Measurements from ENCODE around the gene ATF5.
A peak's percentile ranks its signal among the peaks of the same experiment; 100 is the strongest.
"Not testable (repeated sequence)": the region's sequence is repeated elsewhere in the genome, so short reads cannot be mapped to it uniquely, and the experiment has no call there.

ATF5 gene

GRCh38 chr19:49940482-49940791, 11.4 kb downstream of the ATF5 start:
- FAIRE-seq (no peak), DNase-seq (ENCODE audit: insufficient read length, low spot score) (no peak)

DNA sequence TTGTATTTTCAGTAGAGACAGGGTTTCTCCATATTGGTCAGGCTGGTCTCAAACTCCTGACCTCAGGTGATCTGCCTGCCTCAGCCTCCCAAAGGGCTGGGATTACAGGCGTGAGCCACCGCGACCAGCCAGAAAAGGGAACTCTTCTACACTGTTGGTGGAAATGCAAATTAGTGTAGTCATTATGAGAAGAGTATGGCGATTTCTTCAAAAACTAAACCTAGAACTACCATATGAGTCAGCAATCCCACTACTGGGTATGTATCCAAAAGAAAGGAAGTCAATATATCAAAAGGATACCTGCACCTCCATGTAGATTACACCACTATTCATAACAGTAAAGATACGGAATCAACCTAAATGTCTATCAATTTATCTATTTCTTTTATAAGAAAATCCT, 15.6 kb downstream of the ATF5 start:
- not testable (repeated sequence) for DNase-seq (ENCODE audit: insufficient read length, low spot score); FAIRE-seq

GRCh38 chr19:49946415-49946814, 17.4 kb downstream of the ATF5 start:
- no peak for FAIRE-seq
- DNase-seq (ENCODE audit: insufficient read length, low spot score), result no peak

DNA sequence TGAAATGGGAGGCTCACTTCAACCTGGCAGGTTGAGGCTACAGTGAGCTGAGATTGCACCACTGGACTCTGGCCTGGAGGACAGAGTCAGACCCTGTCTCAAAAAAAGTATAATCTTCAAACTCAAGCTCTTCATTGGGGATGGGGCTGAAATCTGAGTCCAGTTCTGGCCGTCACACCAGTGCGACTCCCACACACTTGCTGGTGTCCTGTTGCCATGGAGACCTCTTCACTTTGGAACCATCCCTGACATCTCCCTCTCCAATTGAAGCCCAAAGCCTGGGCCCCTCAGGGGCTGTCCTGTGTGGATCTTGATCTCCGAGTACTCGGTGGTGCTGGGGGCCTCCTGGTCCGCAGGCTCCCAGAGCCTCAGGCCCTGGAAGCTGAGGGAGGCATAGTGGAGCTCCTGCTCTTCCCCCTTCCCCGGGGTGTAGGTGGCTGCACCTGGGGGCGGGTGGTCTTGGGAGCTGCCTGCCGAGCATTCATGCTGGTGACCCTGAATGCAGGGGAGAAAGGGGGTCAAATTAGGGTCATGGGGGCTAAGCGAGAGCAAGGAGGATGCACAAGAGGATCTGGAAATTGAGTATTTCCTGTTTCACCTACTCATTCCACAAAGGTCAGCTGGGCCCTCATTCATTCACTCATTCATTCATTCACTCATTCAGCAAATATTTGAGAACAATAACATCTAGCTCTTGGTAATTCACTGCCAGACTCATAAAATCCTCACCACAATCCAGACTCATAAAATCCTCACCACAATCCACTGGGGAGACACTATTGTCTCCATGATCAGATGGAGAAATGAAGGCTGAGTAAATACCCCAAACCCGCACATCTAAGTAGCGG, 21.0 kb downstream of the ATF5 start:
- no peak for DNase-seq (ENCODE audit: insufficient read length, low spot score)
- FAIRE-seq, result no peak

GRCh38 chr19:49950590-49950948, 21.6 kb downstream of the ATF5 start:
- FAIRE-seq (no peak), DNase-seq (ENCODE audit: insufficient read length, low spot score) (no peak)

DNA sequence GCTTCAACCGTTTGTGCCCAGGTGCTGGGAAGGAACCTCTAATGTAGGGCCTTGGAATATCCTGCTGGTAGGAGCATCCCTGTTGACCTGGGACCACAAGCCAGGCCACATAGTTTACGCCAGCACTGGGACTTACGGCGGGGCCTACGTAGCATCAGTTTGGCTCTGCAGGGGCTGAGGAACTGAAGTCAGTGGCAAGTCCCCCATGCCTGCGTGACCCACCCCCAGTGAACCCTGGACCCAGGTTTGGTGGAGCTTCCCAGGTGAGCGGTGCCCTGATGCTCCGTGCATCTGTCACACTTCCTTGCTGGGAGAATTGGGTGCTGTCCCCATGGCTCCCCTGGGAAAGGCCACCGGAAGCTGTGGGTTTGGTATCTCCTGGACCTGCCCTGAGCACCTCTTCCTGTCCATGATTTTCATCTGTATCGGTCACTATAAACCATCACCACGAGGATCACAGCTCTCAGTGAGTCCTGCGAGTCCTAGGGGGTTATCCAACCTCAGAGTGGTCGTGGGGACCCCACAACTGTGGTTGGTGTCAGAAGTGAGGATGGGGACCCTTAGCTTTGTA, 22.0 kb downstream of the ATF5 start:
- DNase-seq (ENCODE audit: insufficient read length, low spot score) (no peak), FAIRE-seq (no peak)

DNA sequence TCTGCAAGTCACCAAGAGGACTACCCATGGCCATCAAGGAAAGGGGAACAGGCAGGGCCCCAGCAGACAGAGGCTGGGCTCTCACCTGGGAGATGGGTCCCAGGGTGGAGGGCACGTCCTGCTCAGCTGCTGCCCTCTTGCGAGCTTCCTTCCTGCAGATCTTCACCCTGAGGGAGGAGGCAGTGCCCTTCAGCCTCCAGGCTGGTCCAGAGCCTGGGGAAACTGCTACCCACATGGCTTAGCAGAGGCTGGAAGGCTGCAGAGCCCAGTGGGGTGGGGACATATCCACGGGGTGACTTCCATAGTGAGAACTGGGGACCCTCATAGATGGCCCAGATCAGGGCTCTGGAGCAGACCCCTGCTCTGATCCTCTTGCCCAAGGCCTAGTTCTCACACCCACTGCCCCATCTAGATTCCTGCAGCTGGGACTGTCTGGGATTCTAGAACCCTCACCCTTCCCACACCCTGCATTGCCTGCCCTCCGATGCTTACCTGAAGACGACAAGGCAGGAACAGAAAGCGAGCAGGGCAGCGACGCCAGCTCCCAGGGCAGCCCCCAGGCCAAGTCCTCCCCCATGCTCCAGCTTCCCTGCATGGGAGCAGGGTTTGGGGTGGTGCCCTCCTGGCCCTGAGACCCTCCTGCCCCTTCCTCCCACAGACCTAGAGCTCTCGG, 22.9 kb downstream of the ATF5 start:
- FAIRE-seq, result no peak

DNA sequence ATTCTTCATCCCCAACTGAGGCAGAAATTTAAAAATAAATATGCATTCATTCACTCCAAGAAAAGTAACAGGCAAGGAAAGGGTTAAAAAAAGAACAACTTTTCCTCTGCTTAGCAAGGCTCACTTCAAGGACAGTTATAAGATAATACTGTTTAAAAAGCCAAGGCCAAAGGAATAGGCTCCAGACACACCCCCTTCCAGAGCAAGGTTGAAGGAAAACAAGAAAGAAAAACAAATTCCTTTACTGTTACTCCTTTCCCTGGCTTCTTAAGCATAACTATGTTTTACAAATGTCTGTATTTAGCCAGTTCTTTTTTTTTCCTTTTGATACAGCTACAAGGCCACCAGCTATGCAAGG, 23.5 kb downstream of the ATF5 start:
- DNase-seq (ENCODE audit: insufficient read length, low spot score) (no peak), FAIRE-seq (no peak)

More for the DNA sequence above, 22.9 kb downstream of the ATF5 start:
- no peak for DNase-seq (ENCODE audit: insufficient read length, low spot score)

GRCh38 chr19:49952906-49953305, 23.9 kb downstream of the ATF5 start:
- no peak for DNase-seq (ENCODE audit: insufficient read length, low spot score)
- FAIRE-seq, result no peak

- no peak for FAIRE-seq
- no peak for DNase-seq (ENCODE audit: insufficient read length, low spot score)
Observed at GRCh38 chr19:49953416-49953815, 24.4 kb downstream of the ATF5 start.

GRCh38 chr19:49954092-49954829, 25.3 kb downstream of the ATF5 start:
- FAIRE-seq (no peak), DNase-seq (ENCODE audit: insufficient read length, low spot score) (no peak)

DNA sequence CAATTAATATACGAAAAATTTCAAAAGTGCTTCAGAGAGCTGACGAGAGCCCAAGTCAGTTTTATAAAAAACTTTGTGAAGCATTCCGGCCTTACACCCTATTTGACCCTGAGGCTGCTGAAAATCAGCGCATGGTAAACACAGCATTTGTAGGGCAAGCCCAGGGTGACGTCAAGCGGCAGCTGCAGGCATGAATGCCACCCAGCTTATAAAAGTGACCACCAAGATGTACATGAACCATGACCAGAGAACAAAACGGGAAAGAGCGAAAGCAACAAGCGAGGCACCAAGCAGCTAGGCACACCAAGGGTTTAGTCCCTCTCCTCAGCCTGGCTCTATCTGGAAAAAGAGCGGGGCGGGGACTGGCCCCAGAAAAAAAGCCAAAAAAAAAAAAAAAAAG, 25.9 kb downstream of the ATF5 start:
- no peak for DNase-seq (ENCODE audit: insufficient read length, low spot score)
- FAIRE-seq, result no peak

DNA sequence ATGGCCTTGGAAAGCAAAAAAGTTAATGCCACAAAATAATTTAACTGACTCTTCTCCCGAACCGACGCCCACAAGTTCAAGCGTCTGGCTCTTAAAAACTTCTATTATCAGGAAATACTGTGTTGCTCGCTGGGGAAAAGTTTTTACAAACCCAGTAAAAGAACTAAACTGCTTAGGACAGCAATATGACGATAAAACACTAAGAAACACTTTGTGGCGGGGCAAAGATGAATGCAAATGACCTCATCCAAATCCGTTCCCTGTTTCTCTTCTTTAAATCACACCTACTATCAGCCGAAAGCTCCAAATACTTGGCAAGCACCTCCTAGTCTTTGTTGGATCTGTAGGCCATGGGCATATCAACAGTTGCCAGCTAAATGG, 27.1 kb downstream of the ATF5 start:
- DNase-seq (ENCODE audit: insufficient read length, low spot score) (no peak), FAIRE-seq (no peak)

- DNase-seq (ENCODE audit: insufficient read length, low spot score) (no peak), FAIRE-seq (no peak)
Observed at GRCh38 chr19:49957262-49957915, 28.4 kb downstream of the ATF5 start.

DNA sequence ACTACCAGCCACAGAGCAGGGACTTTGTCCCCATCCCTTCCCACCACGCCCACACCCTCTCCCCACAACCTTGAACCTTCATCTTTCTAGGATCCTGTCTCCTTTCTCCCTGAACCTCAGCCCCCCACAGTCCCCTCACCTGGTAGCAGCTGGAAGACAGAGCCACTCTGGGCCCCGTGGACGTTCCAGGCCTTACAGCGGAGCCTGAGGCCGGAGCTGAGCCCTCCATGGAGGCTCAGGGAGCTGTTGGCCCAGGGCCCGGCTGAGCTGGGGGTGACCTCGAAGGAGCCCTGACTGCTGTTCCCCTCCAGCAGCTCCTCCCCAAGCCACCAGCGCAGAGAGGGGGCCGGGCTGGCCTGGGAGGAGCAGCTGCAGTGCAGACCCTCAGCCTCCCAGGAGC, 29.1 kb downstream of the ATF5 start:
- FAIRE-seq; DNase-seq (ENCODE audit: insufficient read length, low spot score): not testable (repeated sequence)

GRCh38 chr19:49958596-49958995, 29.6 kb downstream of the ATF5 start:
- not testable (repeated sequence) for FAIRE-seq; DNase-seq (ENCODE audit: insufficient read length, low spot score)

DNA sequence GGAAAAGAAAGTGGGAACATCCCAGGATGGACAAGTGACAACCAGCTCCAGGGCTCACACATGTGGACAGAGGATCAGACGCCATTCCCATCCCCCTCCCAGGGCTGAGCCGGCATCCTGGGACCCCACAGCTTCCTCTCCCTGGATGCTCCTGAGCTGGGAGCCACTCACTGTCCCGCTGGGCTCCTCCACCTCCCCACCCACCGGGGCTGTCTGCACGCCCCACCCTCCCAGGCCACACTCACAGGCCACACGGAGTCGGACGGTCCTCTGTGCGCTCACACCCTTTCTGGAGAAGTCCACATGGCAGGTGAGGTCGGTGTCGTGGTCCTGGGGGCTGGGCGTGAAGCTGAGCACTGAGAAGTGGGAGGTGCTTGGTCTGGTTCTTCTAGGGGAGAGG, 30.9 kb downstream of the ATF5 start:
- FAIRE-seq; DNase-seq (ENCODE audit: insufficient read length, low spot score): not testable (repeated sequence)

GRCh38 chr19:49960980-49961379, 32.0 kb downstream of the ATF5 start, which contains the start of gene SIGLEC11:
TSS of gene SIGLEC11 (minus strand) at chr19:49961172. CDS start at chr19:49961081, 91 bp downstream.
- not testable (repeated sequence) for DNase-seq (ENCODE audit: insufficient read length, low spot score); FAIRE-seq

- FAIRE-seq, result no peak
Observed at GRCh38 chr19:49968279-49968922, 39.4 kb downstream of the ATF5 start.

GRCh38 chr19:49969355-49969754, 40.4 kb downstream of the ATF5 start:
- FAIRE-seq, result peak; percentile 69
- not testable (repeated sequence) for DNase-seq (ENCODE audit: insufficient read length, low spot score)

More at GRCh38 chr19:49968279-49968922, 39.4 kb downstream of the ATF5 start:
- no peak for DNase-seq (ENCODE audit: insufficient read length, low spot score)
